Left hindlimb (tissue), 1 donor: ENCODE measurements around the gene FOLH1.
"Not testable (repeated sequence)": the region's sequence is repeated elsewhere in the genome, so short reads cannot be mapped to it uniquely, and the experiment has no call there.

Experiments
- DNase-seq: peaks from one replicate; pipeline ENCODE4 v3.0.0-alpha.2; 2018

The FOLH1 gene

GRCh38 chr11:49208006-49208721 lies at the start of gene FOLH1:
FOLH1 (minus strand) TSS chr11:49208602; CDS start chr11:49208409, 193 bp downstream.
- peak; percentile 73 for DNase-seq

- not testable (repeated sequence) for DNase-seq
These were observed 46.7 kb upstream of the FOLH1 start for GRCh38 chr11:49255148-49255547.

- DNase-seq: not testable (repeated sequence)
These were observed 42.8 kb upstream of the FOLH1 start for GRCh38 chr11:49251212-49251611.

DNA sequence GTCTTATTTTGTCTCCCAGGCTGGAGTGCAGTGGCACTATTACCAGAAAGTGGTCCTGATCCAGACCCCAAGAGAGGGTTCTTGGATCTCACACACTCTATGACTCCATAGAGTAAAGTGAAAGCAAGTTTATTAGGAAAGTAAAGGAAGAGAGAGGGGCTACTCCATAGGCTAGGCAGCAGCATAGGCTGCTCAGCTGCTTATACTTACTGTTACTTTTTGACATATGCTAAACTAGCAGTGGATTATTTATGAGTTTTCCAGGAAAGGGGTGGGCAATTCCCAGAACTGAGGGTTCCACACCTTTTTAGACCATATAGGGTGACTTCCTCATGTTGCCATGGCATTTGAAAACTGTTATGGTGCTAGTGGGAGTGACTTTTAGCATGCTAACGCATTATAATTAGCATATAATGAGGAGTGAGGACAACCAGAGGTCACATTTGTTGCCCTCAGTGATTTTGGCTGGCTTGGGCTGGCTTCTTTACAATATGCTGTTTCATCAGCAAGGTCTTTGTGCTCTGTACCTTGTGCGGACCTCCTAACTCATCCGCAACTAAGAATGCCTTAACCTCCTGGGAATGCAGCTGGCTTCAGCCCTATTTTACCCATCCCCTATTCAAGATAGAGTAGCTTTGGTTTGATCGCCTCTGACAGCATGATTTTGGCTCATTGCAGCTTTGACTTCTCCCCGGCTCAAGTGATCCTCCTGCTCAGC lies 42.2 kb upstream of the FOLH1 start:
- not testable (repeated sequence) for DNase-seq

GRCh38 chr11:49249363-49249762 lies 41.0 kb upstream of the FOLH1 start:
- DNase-seq: not testable (repeated sequence)

GRCh38 chr11:49233685-49234084 lies 25.3 kb upstream of the FOLH1 start:
- not testable (repeated sequence) for DNase-seq

- DNase-seq: not testable (repeated sequence)
These were observed 24.6 kb upstream of the FOLH1 start for GRCh38 chr11:49233019-49233418.

- not testable (repeated sequence) for DNase-seq
These were observed 23.3 kb upstream of the FOLH1 start for GRCh38 chr11:49231725-49232124.

DNA sequence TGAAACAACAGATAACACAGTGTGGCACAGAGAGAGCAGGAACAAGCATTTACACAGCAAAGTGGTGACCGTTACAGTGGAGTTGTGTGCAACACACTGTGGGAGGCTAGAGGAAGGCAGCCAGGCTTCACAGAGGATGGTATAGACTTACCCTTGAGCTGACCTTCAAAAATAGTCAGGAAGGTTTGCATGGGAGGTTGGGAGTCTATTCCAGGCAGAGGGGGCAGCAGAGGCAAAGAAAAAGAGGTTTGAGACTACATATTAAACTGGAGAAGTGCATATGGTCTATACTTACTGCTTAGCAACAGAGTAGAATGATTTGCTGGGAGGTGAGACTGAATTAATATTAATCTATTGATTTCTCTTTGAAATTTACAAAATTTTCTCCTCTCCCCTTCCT lies 22.1 kb upstream of the FOLH1 start:
- not testable (repeated sequence) for DNase-seq

- DNase-seq: not testable (repeated sequence)
These were observed 21.6 kb upstream of the FOLH1 start for GRCh38 chr11:49230001-49230400.

- DNase-seq: not testable (repeated sequence)
These were observed 20.7 kb upstream of the FOLH1 start for GRCh38 chr11:49229136-49229535.

DNA sequence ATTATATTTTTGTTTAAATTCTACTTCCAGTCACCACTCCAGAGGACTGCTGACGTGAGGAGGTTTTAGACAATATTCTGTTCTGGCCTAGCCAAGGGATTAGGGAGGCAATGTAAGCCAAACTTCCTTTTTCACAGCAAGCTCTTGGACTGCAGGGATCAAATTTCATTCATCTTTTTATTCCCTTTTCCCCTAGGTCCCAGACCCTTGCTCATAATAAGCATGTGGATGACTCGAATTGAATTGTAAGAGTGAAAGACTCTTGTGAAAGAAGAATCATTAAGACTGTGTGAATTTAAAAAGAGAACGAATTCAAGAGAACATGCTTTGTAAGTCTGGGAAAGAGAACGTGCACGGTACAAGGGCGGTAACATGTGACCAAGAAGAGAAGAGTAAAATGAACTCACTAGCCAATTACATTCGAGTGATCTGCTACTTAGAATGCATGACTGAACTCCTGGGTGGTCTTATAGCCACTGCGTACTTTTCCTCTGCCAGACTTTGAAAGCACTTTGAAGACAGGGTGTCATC lies 16.9 kb upstream of the FOLH1 start:
- DNase-seq: not testable (repeated sequence)

DNA sequence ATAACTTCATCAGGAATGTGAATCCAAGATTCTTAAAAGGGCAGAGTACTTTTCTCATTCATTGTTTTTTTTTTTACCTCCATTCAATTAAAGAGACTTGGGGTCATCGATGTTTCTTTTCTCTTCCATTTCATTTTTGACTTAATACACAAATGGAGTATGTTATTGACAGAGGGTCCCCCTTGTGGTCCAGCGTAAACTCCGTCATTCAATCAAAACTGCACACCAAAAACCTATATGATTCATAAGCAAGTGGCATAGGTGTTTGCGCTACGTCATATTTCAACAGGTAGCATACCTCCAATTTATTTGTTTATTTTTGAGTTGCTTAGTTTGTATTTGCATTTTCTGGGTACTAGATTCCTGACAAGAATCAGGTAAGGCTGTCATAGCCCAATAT lies 12.7 kb upstream of the FOLH1 start:
- DNase-seq: no peak

DNA sequence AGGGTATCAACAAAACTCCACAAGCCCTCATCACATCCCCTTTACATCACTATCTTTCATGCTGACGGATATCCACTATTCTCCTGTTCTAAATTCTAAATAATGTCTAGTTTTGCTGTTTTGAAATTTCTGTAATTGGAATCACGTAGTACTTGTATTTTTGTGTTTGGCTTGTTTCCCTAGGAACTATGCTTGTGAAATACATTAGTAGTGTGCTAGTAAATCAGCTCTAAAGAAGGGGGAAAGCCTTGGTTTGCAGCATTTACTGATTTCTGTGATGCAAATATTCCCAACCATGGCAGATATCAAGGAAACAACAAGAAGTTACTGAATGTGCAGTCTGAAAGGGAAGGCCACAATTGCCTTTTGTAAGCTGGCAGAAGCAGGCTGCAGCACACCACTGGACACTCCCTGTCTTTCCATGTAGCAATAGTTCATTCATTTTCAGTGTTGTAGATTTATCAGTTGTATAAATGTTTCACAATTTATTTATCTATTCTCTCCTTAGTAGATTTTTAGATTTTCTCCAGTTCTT lies 4.7 kb upstream of the FOLH1 start:
- DNase-seq: no peak

- DNase-seq: not testable (repeated sequence)
These were observed 1.4 kb downstream of the FOLH1 start for GRCh38 chr11:49206999-49207398.

GRCh38 chr11:49202287-49202976 lies 6.0 kb downstream of the FOLH1 start:
- no peak for DNase-seq

DNA sequence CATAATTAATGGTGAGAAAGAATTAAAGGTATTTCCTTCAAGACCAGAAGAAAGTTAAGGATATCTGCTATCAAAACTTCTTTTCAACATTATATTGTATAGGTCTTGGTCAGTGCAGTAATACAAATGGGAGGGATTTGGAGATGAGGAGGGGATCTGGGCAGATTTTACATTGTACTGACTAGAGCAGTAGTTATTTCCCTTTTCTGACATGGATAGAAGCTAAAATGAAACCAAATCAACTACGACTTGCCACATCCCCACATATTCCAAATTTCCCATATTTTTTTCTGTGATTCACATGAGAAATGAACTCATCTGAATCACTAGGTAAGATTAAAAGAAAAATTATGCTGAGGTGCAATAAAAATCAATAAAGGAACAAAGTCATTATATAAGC lies 11.6 kb downstream of the FOLH1 start:
- DNase-seq: not testable (repeated sequence)

DNA sequence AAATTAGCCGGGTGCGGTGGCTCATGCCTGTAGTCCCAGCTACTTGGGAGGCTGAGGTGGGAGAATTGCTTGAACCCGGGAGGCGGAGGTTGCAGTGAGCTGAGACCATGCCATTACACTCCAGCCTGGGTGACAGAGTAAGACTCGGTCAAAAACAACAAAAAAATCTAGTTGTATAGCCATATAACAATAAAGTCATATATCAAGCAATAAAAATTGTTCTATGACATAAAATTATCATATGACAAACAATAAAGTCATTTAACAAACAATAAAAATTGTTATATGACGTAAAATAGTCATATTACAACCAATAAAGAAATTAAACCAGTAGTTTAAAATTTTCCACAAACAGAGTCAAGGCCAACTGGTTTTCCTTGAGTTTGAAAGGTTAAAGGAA lies 12.4 kb downstream of the FOLH1 start:
- not testable (repeated sequence) for DNase-seq

GRCh38 chr11:49190287-49190686 lies 18.1 kb downstream of the FOLH1 start:
- not testable (repeated sequence) for DNase-seq

DNA sequence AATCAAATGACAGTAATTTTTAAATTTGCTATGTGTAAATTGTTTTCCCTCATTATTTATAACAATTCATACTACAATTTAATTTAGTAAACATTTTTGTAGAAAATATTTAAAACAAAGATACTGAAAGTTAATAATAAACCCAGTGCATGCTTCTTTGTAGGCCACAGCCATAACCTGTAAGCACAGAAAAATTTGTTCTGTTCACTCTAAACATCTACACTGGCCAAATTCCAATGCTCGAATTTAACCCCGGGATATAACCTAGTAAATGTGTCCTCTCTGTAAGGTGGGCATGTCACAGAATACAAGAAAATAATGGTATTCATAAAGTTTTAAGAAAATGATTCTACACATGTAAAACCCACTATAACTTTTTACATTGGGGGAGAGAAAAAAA lies 22.2 kb downstream of the FOLH1 start:
- DNase-seq: not testable (repeated sequence)

GRCh38 chr11:49185597-49185996 lies 22.8 kb downstream of the FOLH1 start:
- not testable (repeated sequence) for DNase-seq

DNA sequence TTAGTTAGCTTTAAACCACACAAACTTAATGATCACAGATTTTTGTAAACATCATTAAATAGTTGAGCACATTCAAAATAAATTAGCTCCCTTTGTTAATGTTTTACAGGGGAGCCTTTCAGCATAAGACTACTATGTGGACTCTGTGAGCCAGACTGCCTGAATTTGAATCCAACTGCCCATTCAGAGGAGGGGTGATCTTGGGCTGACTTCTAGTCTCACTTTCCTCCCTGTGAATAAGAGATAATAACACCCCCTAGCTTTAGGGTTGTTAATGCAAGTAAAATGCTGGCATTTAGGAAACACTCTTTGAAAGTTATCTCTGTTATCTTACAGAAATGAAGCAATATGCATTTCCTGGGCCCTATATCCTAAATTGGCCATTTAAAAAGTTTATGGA lies 23.6 kb downstream of the FOLH1 start:
- DNase-seq: not testable (repeated sequence)

- not testable (repeated sequence) for DNase-seq
These were observed 30.5 kb downstream of the FOLH1 start for GRCh38 chr11:49177936-49178335.
